Breast epithelium (tissue), 4 donors: ENCODE measurements around the gene TEX2. TPM values are rescaled to one million over a fixed set of nuclear protein-coding genes. Genes with fewer than 3 reads are reported as not detected.

Experiments used
- DNase-seq, 2 donors: peaks; one replicate each; pipeline ENCODE4 v3.0.0-alpha.2; 2019; ENCODE audit warnings: low spot score in 2 of 2
- H3K27ac ChIP-seq, 2 donors: fragments of 200-600 bp; sonication (generic) in 1 of 2; one replicate each; pipeline ENCODE4 v1.5.1; 2016 to 2019; ENCODE audit warnings: mild to moderate bottlenecking in 1 of 2
- H3K27me3 ChIP-seq, 2 donors: fragments of 200-600 bp; sonication (generic) in 1 of 2; one replicate each; pipeline versions ENCODE4 v1.5.1 to v1.6.0; 2017 to 2019; ENCODE audit warnings: control low read depth in 1 of 2, mild to moderate bottlenecking in 1 of 2
- H3K36me3 ChIP-seq: fragments of 200-600 bp; one replicate; pipeline ENCODE4 v1.5.1; 2019
- H3K4me1 ChIP-seq, 2 donors: fragments of 200-600 bp; sonication (generic); one replicate each; pipeline ENCODE4 v1.5.1; 2016 to 2019; ENCODE audit warnings: control low read depth in 1 of 2
- H3K4me3 ChIP-seq, 3 donors: fragments of 200-600 bp; sonication (generic); 1 replicate in 2 of 3; 2 replicates in 1 of 3; pipeline ENCODE4 v1.5.1; 2016 to 2019; ENCODE audit warnings: mild to moderate bottlenecking in 3 of 3, moderate library complexity in 2 of 3
- H3K9me3 ChIP-seq, 2 donors: fragments of 200-600 bp; sonication (generic) in 1 of 2; one replicate each; pipeline ENCODE4 v1.5.1; 2016 to 2019; ENCODE audit warnings: control low read depth in 1 of 2
- CTCF ChIP-seq, 3 donors: fragments of 450-650 bp; IDR thresholded peaks; one replicate each; pipeline ENCODE4 v1.5.1; 2016 to 2017; ENCODE audit warnings: antibody characterized with exemption in 3 of 3, mild to moderate bottlenecking in 3 of 3, moderate library complexity in 3 of 3
- POLR2A ChIP-seq: fragments of 450-650 bp; IDR thresholded peaks from one replicate; pipeline ENCODE4 v1.6.1; 2016; ENCODE audit warnings: antibody characterized with exemption, mild to moderate bottlenecking, moderate library complexity
- POLR2AphosphoS5 ChIP-seq, 3 donors: sonication (generic); formaldehyde crosslinking; IDR thresholded peaks; one replicate each; pipeline ENCODE4 v1.6.1; 2017; ENCODE audit warnings: antibody characterized with exemption in 3 of 3
- intact Hi-C: fragments of 100-400 bp; cut with DNase I; formaldehyde crosslinking; loops from one replicate; pipeline ENCODE4 v1.15.1; 2023; ENCODE audit warnings: low total_unique reads
- total RNA-seq, 3 donors: library from RNA; depleted of rRNA; stranded (reverse); fragments of >200 nt; gene quantifications; one replicate each; pipeline ENCODE4 v1.1.0, GENCODE V29; 2016

TEX2 gene
- total RNA-seq, 3 donors from 2014 or later = 47.5 to 70.7 (median 69.6) TPM

GRCh38 chr17:64107500-64108236 lies 155.4 kb downstream of the TEX2 start:
- intact Hi-C loops = no loop called here
- H3K9me3 ChIP-seq = no peaks in the 10 kb centered on the region
- H3K27me3 ChIP-seq = no peaks in the 10 kb centered on the region
- H3K36me3 ChIP-seq = no peaks in the 10 kb centered on the region
- no peak overlapping the region for H3K4me3 ChIP-seq
- no peaks in the 10 kb centered on the region for H3K4me1 ChIP-seq
- TF ChIP-seq CTCF (IDR thresholded peaks at IDR 0.05) (no peak), POLR2A (no peak), POLR2AphosphoS5 (IDR thresholded peaks at IDR 0.05) (no peak)
- no peak for DNase-seq
- H3K27ac ChIP-seq = peak overlapping the region; percentile 56 to 58

GRCh38 chr17:64106918-64107317 lies 156.1 kb downstream of the TEX2 start:
- H3K9me3 ChIP-seq = no peaks in the 10 kb centered on the region
- intact Hi-C loops = no loop called here
- peak overlapping the region; percentile 56 to 58 for H3K27ac ChIP-seq
- H3K27me3 ChIP-seq = no peaks in the 10 kb centered on the region
- H3K4me3 ChIP-seq = no peak overlapping the region
- TF ChIP-seq POLR2AphosphoS5 (IDR thresholded peaks at IDR 0.05) = no peak
- no peak for TF ChIP-seq CTCF (IDR thresholded peaks at IDR 0.05)
- TF ChIP-seq POLR2A = no peak
- H3K36me3 ChIP-seq = no peaks in the 10 kb centered on the region
- no peak for DNase-seq
- H3K4me1 ChIP-seq = no peaks in the 10 kb centered on the region

- intact Hi-C loops = no loop called here
- H3K27me3 ChIP-seq = no peaks in the 10 kb centered on the region
- DNase-seq = no peak
Measured at GRCh38 chr17:64103391-64104364, 159.4 kb downstream of the TEX2 start.

GRCh38 chr17:64102627-64103390 lies 160.3 kb downstream of the TEX2 start:
- Histone ChIP-seq H3K27ac (no peak overlapping the region), H3K4me3 (no peak overlapping the region), H3K9me3 (no peaks in the 10 kb centered on the region), H3K27me3 (no peaks in the 10 kb centered on the region), H3K36me3 (no peaks in the 10 kb centered on the region), H3K4me1 (no peaks in the 10 kb centered on the region)
- TF ChIP-seq POLR2A = no peak
- TF ChIP-seq POLR2AphosphoS5 (IDR thresholded peaks at IDR 0.05) = no peak
- TF ChIP-seq CTCF (IDR thresholded peaks at IDR 0.05) = no peak
- DNase-seq = no peak
- intact Hi-C loops = no loop called here

More at GRCh38 chr17:64103391-64104364, 159.4 kb downstream of the TEX2 start:
- Histone ChIP-seq H3K9me3 (no peaks in the 10 kb centered on the region), H3K4me3 (no peak overlapping the region), H3K36me3 (no peaks in the 10 kb centered on the region), H3K4me1 (no peaks in the 10 kb centered on the region), H3K27ac (no peak overlapping the region)
- TF ChIP-seq POLR2A (no peak), POLR2AphosphoS5 (IDR thresholded peaks at IDR 0.05) (no peak), CTCF (IDR thresholded peaks at IDR 0.05) (no peak)
